LHCN-M2 (cell line): ENCODE data around the gene ASS1. TPM values are rescaled to one million over a fixed set of nuclear protein-coding genes. Genes with fewer than 3 reads are reported as not detected.

Experiments used
- DNase-seq: peaks from one replicate; pipeline ENCODE4 v3.0.0-alpha.2; 2012; ENCODE audit warnings: low read depth
- total RNA-seq: library from RNA; depleted of rRNA; stranded (reverse); fragments of >200 nt; gene quantifications from 2 replicates; pipeline ENCODE4 v1.2.3, GENCODE V29; 2014

Gene ASS1
- total RNA-seq, 1 experiment from 2014 or later: 116 TPM

- DNase-seq: no peak
Observed at GRCh38 chr9:130473009-130473408, 28.2 kb downstream of the ASS1 start.

DNA sequence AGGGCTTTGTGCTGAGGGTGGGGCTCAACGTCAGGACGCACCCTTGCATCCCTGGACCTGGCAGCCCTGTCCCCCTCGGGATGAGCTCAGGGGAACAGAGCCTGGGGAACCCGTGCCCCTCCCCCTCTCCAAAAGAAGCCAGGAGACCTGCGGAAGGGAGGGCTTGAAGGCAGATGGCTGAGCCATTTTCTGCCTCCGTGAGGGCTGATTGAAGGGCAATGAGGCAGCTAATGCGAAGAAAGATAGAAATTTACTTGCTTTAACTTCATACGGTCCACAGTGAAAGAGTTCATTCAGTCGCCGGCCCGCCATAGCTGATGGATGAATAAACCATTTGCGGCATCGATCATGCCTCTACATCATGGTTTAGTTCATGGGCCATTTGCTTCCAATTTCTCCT lies 28.8 kb downstream of the ASS1 start:
- no peak for DNase-seq

DNA sequence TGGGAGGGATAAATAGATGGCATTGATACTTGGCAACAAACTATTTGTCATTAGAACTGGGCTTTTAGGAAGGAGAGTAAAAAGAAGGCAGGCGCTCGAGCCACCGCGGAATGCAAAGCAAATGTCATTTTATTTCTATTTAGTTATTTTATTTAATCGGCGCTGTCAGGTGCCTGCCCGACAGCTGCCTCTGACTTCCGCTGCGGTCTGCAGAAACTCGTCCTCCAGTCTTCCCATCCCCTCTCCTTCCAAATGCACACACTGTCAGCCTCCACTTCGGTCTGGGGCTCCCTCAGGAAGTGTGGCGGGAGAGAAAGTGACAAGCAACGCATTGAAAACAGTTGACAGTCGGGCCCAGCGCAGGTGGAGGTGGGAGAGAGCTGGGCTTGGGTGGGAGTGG lies 29.3 kb downstream of the ASS1 start:
- no peak for DNase-seq

- no peak for DNase-seq
Observed at GRCh38 chr9:130476151-130476730, 31.5 kb downstream of the ASS1 start.

- no peak for DNase-seq
Observed at GRCh38 chr9:130477564-130477963, 32.8 kb downstream of the ASS1 start.

DNA sequence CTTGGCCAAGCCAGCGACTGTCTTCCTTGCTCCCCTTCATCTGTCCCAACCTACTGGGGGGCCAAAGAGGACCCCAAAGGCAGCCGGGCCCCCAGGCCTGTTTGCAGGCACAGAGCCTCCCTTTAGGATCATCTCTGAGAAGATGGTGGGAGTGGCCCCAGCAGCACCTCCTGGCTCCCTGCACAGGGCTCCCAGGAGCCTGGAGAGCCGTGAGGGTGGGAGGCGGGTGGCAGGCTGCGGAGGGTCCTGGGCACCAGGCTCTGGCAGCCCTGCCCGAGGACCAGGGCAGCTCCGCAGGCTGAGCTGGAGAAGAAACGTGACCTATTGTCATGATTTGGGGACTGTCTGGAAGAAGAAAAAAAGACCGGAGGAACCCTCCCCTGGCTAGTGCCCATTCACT lies 33.4 kb downstream of the ASS1 start:
- DNase-seq: no peak

DNA sequence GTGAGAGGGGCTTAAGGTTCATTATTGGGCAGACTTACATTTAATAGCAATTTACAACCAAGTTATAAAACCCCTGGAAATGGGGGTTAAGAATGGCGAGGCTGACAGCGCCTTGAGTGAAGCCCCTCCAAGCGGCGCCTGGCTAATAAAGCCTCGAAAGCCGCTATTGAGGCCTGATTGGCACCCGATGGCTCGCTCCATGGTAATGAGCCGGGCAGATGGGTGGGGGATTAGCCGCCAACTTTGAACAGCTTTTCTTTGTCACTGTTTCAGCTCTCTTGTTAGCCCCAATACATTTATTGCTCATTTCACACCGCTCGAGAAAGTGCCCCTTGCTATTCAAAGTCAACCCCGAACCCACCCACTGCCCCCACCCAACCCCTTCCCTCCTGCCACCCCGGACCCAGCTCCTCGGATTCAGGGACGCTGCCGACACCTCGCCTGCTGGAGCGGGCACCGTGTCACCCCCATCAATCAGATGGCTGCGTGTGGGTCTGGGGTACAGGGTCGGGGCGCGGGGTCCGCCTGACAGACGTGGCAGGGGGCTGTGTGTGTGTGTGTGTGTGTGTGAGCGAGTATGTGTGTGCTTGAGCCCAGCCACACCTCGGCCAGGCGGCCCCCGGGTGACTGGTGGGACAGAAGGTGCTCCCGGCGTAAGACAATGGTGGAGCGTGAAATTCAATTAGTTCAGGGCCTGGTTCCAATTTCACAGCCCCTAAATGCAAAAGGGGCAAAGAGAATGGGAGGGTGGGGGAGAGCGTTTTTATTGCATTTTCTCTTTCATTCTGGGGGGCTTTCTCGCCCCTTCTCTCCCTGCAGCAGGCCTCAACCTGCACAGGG lies 34.2 kb downstream of the ASS1 start:
- DNase-seq: no peak

GRCh38 chr9:130479587-130479986 lies 34.8 kb downstream of the ASS1 start:
- no peak for DNase-seq

DNA sequence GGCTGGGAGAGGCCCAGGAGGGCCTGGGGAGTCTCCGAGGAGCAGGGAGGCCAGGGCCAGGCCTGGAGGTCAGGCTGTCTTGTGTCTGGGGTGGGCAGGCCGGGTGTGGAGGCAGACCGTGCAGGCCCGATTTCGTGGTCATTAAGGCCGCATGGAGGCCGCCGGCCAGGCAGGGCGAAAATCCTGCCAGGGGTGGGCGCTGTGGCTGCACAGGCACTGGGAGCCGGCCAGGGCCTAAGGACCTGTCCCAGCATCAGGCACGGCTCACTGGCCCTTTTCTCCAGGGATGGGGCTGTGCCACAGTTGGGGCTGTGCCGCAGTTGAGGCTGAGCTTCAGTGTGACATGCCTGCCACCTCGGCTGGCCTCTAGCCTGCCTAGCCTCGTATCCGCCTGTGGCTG lies 35.9 kb downstream of the ASS1 start:
- DNase-seq: no peak

DNA sequence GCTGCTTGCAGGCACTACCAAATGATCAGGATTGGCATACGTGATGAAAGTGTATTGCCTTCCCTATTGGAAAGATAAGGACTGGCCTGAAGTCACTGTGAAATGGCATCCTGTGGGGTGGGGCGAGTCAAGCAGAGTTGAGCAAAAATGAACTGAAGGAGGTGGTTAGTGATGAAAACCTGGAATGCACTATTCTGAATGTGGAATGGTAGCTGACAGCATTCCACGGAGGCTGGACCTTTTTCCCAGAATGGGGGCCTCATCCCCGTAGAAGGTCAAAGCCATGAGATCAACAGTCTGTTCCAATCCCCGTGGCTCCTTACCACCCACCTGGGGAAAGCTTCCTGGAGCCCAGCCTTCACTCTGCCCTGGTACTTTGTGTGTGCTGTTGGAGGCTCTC lies 37.7 kb downstream of the ASS1 start:
- DNase-seq: no peak

DNA sequence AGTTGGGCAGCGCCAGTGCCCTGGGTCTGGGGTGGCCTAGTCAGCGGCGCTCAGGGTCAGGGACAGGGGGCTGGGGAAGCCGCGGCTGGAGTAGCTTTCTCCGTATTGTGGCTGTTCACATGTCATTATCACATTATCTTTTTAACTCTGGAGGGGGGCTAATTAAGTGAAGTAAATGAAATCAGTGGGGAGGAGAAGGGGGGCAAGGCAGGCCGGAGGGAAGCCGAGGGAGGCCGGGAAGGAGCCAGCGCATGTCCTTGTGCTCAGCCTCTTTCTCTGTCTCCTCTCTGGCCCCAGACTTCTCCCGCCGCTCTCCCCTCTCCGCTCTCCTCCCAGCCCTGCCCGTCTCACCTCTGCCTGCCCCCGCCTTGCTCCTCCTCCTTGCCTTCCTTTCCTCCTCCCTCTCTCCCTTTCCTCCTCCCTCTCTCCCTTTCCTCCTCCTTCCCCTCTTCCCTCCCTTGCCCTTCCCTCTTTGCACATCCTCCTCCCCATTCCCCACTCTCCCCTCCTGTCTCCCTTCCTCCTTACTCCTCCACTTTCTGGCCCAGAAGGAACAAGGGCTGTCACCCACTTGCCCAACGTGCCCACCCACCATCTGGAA lies 38.7 kb downstream of the ASS1 start:
- DNase-seq: no peak

GRCh38 chr9:130484362-130485072 lies 39.8 kb downstream of the ASS1 start:
- DNase-seq: no peak

DNA sequence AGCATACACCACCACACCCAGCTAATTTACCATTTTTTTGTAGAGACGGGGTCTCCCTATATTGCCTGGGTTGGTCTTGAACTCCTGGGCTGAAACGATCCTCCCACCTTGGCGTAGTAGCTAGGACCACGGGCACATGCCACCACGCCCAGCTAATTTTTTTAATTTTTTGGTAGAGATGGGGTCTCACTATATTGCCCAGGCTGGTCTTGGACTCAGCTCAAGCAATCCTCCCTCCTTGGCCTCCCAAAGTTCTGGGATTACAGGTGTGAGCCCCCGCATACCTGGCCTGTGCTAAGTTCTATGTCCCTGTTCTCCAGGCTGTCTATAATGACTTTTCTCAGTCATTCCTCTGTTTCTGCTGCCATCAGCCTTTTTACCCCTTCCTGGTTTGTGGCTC lies 41.3 kb downstream of the ASS1 start:
- no peak for DNase-seq

DNA sequence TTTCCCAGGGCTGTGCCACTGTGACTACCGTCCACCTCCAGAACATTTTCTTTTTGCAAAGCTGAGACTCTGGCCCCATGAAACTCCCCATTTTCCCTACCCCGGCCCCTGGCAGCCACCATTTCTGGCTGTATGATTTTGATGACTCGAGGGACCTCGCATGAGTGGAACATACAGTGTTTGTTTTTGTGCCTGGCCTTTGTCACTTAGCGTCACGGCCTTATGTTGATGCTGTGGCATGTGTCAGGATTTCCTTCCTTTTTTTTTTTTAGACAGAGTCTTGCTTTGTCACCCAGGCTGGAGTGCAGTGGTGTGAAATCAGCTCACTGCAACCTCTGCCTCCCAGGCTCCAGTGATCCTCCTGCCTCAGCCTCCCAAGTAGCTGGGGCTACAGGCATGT lies 42.7 kb downstream of the ASS1 start:
- no peak for DNase-seq

- DNase-seq: no peak
Observed at GRCh38 chr9:130488621-130489330, 44.0 kb downstream of the ASS1 start.

- no peak for DNase-seq
Observed at GRCh38 chr9:130490981-130491380, 46.2 kb downstream of the ASS1 start.

DNA sequence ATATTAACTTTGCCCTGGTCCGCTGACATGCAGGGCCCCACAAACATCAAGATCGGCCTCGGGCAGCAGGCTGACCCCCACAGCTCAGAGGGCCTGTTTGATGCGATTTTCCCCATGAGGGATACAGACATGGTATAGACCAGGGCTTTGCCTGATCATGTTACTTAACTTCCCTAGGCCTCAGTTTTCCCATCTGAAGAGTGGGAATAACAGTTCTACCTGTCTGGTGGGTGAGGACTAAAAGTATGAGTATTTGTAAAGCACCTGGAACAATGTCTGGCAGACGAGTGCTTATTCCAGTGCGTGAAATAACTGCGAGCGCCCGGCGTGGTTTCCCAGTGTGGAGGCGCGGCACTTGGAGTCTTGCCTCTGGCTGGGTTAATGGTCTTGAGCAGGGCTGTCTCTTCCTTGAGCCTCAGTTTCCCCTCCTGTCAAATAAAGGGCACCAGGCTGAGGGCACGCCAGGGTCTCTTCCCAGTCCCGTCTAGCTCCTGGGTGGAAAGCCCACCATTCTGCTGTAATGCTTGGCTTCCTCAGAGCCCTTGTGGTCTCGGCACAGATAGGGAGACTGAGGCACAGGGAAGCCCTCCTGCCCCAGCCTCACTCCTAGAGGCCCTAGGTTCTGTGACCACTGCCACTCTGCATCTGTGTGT lies 47.2 kb downstream of the ASS1 start:
- DNase-seq: no peak

DNA sequence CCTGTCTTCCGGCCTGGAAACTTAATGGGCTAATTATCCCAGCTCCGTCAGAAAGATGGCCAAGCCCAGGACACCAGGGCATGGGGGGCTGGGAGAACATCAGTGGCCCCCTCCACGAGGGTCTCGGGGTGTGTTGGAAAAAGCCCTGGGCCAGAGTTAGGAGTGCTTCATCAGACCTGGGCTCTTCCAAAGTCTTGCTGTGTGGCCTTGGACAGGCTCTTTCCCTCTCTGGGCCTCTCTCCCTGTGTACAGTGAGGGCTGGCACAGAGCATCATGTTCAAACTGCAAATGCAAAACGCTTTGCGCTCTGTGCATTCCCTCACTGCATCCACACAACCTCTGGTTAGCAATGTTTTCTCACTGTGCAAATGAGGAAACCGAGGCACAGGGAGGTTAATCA lies 48.3 kb downstream of the ASS1 start:
- no peak for DNase-seq

- DNase-seq: no peak
Observed at GRCh38 chr9:130493476-130493875, 48.7 kb downstream of the ASS1 start.

GRCh38 chr9:130495067-130495466 lies 50.3 kb downstream of the ASS1 start:
- DNase-seq: no peak

- DNase-seq: no peak
Observed at GRCh38 chr9:130497139-130497538, 52.4 kb downstream of the ASS1 start.
